ENCODE measurements around the gene IRF5.

DNA sequence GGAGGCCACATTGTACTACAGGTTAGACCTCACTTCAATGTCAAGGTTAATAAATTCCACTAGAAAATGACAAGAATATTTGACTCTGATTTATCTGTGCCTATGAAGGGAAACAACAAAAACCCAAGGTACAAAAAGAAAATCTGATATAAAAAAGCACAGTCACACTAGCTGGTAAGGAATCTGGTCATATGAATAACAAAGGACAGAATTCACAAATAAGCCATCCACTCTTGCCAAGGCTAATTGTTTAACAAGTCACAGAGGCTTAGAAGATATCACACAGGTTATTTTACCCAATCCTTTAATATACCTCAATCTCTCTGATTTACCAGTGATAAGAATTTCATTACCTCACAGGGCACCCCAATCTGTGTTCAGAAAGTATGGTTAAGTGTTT, 47.9 kb downstream of the IRF5 start:
- TF ChIP-seq ELF4 (IDR thresholded peaks at IDR 0.05) (no peak), SUZ12 (IDR thresholded peaks at IDR 0.05) (no peak), CTBP1 (IDR thresholded peaks at IDR 0.05; ENCODE audit: borderline replicate concordance) (no peak), BHLHE40 (IDR thresholded peaks at IDR 0.05; ENCODE audit: borderline replicate concordance) (no peak), ZNF384 (IDR thresholded peaks at IDR 0.05) (no peak), ARNT (IDR thresholded peaks at IDR 0.05) (no peak), SP1 (IDR thresholded peaks at IDR 0.05) (no peak)
